AG04449 (cell line): ENCODE results near the gene GAS2L3.

Experiments used
- CTCF ChIA-PET: fragments of 350-600 bp; formaldehyde crosslinking; extraction: SDS; loops from one replicate; lab custom pipeline; 2021; ENCODE audit warnings: antibody characterized with exemption; lab: Yijun Ruan, JAX
- POLR2A ChIA-PET: fragments of 400-600, 350-600 bp; formaldehyde crosslinking; extraction: SDS; loops from one replicate; lab custom pipeline; 2020; ENCODE audit warnings: antibody characterized with exemption, inconsistent platforms; lab: Yijun Ruan, JAX
- DNase-seq: peaks from one replicate; pipeline ENCODE4 v3.0.0-alpha.2; 2010; ENCODE audit warnings: low read depth, low spot score
- H3K4me3 ChIP-seq: 2 replicates; pipeline ENCODE4 v1.5.1; 2011; ENCODE audit warnings: low read depth, mild to moderate bottlenecking, control low read depth, low read length
- CTCF ChIP-seq: IDR thresholded peaks from one replicate; pipeline ENCODE4 v1.5.1; 2011; ENCODE audit warnings: mild to moderate bottlenecking, moderate library complexity, low read length, control low read depth, inconsistent platforms; ENCODE audit not compliant: insufficient read depth; ENCODE audit errors: missing control alignments

The GAS2L3 gene

GRCh38 chr12:100534625-100535227 is 38.8 kb upstream of the GAS2L3 start:
- POLR2A ChIA-PET: no interaction called here
- DNase-seq: no peak
- no peak overlapping the region for H3K4me3 ChIP-seq
- TF ChIP-seq CTCF: no peak
- CTCF ChIA-PET: no interaction called here

GRCh38 chr12:100539202-100539601 is 34.3 kb upstream of the GAS2L3 start:
- ChIA-PET POLR2A (no interaction called here), CTCF (interaction anchor here (1.6 kb wide), 1 partner anchor 16 kb away, joined by 7 read pairs; no protein-coding TSS in a partner anchor)
- H3K4me3 ChIP-seq: no peak overlapping the region
- TF ChIP-seq CTCF: no peak
- DNase-seq: no peak

- DNase-seq: no peak
- CTCF ChIA-PET: interaction anchor here (5.0 kb wide), 1 partner anchor 10 kb away, joined by 26 read pairs; no protein-coding TSS in a partner anchor
- no peak for TF ChIP-seq CTCF
- H3K4me3 ChIP-seq: no peak overlapping the region
- POLR2A ChIA-PET: no interaction called here
Observed at GRCh38 chr12:100544165-100544564, 29.3 kb upstream of the GAS2L3 start.

GRCh38 chr12:100545092-100545491 is 28.4 kb upstream of the GAS2L3 start:
- no peak for DNase-seq
- ChIA-PET POLR2A (no interaction called here), CTCF (interaction anchor here (5.0 kb wide), 1 partner anchor 9 kb away, joined by 26 read pairs; no protein-coding TSS in a partner anchor)
- TF ChIP-seq CTCF: no peak
- H3K4me3 ChIP-seq: no peak overlapping the region

GRCh38 chr12:100553936-100554335 is 19.5 kb upstream of the GAS2L3 start:
- H3K4me3 ChIP-seq: no peak overlapping the region
- CTCF ChIA-PET: interaction anchor here (1.0 to 6.7 kb wide), 11 partner anchors 9 to 748 kb away, joined by 3 to 85 read pairs (median 8); no protein-coding TSS in a partner anchor
- POLR2A ChIA-PET: no interaction called here
- TF ChIP-seq CTCF: no peak
- DNase-seq: no peak

- CTCF ChIA-PET: interaction anchor here (0.7 to 6.7 kb wide), 26 partner anchors 9 to 1511 kb away, joined by 3 to 85 read pairs (median 5); partner anchors contain the start of gene ACTR6
- no peak overlapping the region for H3K4me3 ChIP-seq
- peak; percentile 63 for DNase-seq
- POLR2A ChIA-PET: no interaction called here
- peak; percentile 73 for TF ChIP-seq CTCF
Observed at GRCh38 chr12:100554608-100555077, 18.8 kb upstream of the GAS2L3 start.
